H1 (cell line): ENCODE measurements around the gene HTRA1. TPM values are rescaled to one million over a fixed set of nuclear protein-coding genes. Genes with fewer than 3 reads are reported as not detected.

Source experiments
- CTCF ChIA-PET: fragments of 300-600 bp; sonication (Branson Sonifier 250); formaldehyde crosslinking; loops from one replicate; lab custom pipeline; 2021; ENCODE audit not compliant: partially characterized antibody; lab: Charles Lee
- POLR2A ChIA-PET: fragments of 300-600 bp; sonication (Branson Sonifier 250); formaldehyde crosslinking; loops from one replicate; lab custom pipeline; 2021; ENCODE audit warnings: inconsistent platforms; ENCODE audit not compliant: partially characterized antibody; lab: Charles Lee
- DNase-seq, 2 experiments: peaks; one replicate each; pipeline versions ENCODE4 v3.0.0 to v3.0.0-alpha.2; 2010 to 2022; ENCODE audit warnings: low spot score in 2 of 2, low read depth in 1 of 2, mixed read lengths in 1 of 2
- FAIRE-seq: peaks from 2 replicates; lab custom pipeline; 2011; peaks lifted over from hg19 to GRCh38; lab: Jason Lieb, UNC
- H2AFZ ChIP-seq: 2 replicates; pipeline ENCODE4 v1.8.1; 2012; ENCODE audit warnings: low read length, inconsistent platforms
- H2AK5ac ChIP-seq: 2 replicates; pipeline ENCODE4 v1.6.1; 2013; ENCODE audit warnings: low read depth, low read length
- H2BK120ac ChIP-seq: replicated peaks from 2 replicates; pipeline ENCODE3; 2013; ENCODE audit warnings: low read depth, low read length, inconsistent platforms
- H2BK12ac ChIP-seq: 2 replicates; pipeline ENCODE4 v1.6.1; 2013; ENCODE audit warnings: low read depth, low read length
- H2BK15ac ChIP-seq: 2 replicates; pipeline ENCODE4 v1.6.1; 2013; ENCODE audit warnings: low read length
- H2BK20ac ChIP-seq: 2 replicates; pipeline ENCODE4 v1.6.1; 2013; ENCODE audit warnings: low read length
- H2BK5ac ChIP-seq: 2 replicates; pipeline ENCODE4 v1.6.1; 2013; ENCODE audit warnings: low read depth, low read length
- H3K14ac ChIP-seq: 2 replicates; pipeline ENCODE4 v1.6.1; 2013; ENCODE audit warnings: inconsistent platforms; ENCODE audit not compliant: insufficient read length
- H3K18ac ChIP-seq: 2 replicates; pipeline ENCODE4 v1.6.1; 2013; ENCODE audit warnings: low read length; ENCODE audit errors: extremely low read depth
- H3K23ac ChIP-seq: 2 replicates; pipeline ENCODE4 v1.6.1; 2013; ENCODE audit warnings: inconsistent platforms; ENCODE audit not compliant: insufficient read length
- H3K23me2 ChIP-seq: 2 replicates; pipeline ENCODE4 v1.6.1; 2013; ENCODE audit warnings: low read depth, low read length
- H3K27ac ChIP-seq: 2 replicates; pipeline ENCODE4 v1.6.1; 2011; ENCODE audit warnings: low read depth, low read length, inconsistent platforms
- H3K27me3 ChIP-seq, 4 experiments: replicated peaks in 1 of 4; 1 replicate in 1 of 4; 2 replicates in 3 of 4; pipeline versions ENCODE4 v1.6.1 to v1.8.1; 2011 to 2013; ENCODE audit warnings: low read length in 3 of 4, mild to moderate bottlenecking in 3 of 4, inconsistent platforms in 2 of 4, mixed read lengths in 2 of 4, moderate library complexity in 1 of 4; ENCODE audit not compliant: control insufficient read depth in 3 of 4, insufficient read depth in 3 of 4; ENCODE audit errors: extremely low read depth in 1 of 4
- H3K36me3 ChIP-seq, 4 experiments: 2 replicates each; pipeline versions ENCODE4 v1.6.1 to v1.8.1; 2011 to 2013; ENCODE audit warnings: mild to moderate bottlenecking in 4 of 4, low read length in 3 of 4, moderate library complexity in 2 of 4, control low read depth in 1 of 4, inconsistent platforms in 1 of 4; ENCODE audit not compliant: insufficient read depth in 4 of 4, control insufficient read depth in 2 of 4
- H3K4ac ChIP-seq: replicated peaks from 2 replicates; pipeline ENCODE3; 2013; ENCODE audit warnings: low read length, low read depth, mixed read lengths, inconsistent platforms; ENCODE audit not compliant: insufficient read length
- H3K4me1 ChIP-seq, 4 experiments: replicated peaks in 1 of 4; 1 replicate in 1 of 4; 2 replicates in 3 of 4; pipeline versions ENCODE4 v1.6.1 to v1.8.1; 2011 to 2013; ENCODE audit warnings: low read length in 3 of 4, inconsistent platforms in 2 of 4, mixed read lengths in 1 of 4; ENCODE audit not compliant: insufficient read depth in 4 of 4, control insufficient read depth in 3 of 4
- H3K4me2 ChIP-seq, 2 experiments: 2 replicates each; pipeline versions ENCODE4 v1.6.1 to v1.8.1; 2011 to 2013; ENCODE audit warnings: low read depth in 2 of 2, low read length in 2 of 2, control low read depth in 1 of 2, inconsistent platforms in 1 of 2, mild to moderate bottlenecking in 1 of 2; ENCODE audit not compliant: insufficient read depth in 1 of 2
- H3K4me3 ChIP-seq, 4 experiments: fragments of 200-600, 300-600 bp in 1 of 4; sonication (generic), shearing (Covaris generic), sonication (Bioruptor Twin) in 1 of 4; 2 replicates each; pipeline versions ENCODE4 v1.5.1 to v1.8.1; 2011 to 2016; ENCODE audit warnings: low read length in 4 of 4, low read depth in 3 of 4, control low read depth in 2 of 4, inconsistent platforms in 2 of 4, mild to moderate bottlenecking in 2 of 4, mixed read lengths in 1 of 4, moderate library complexity in 1 of 4; ENCODE audit not compliant: insufficient read depth in 2 of 4; ENCODE audit errors: extremely low read depth in 1 of 4
- H3K56ac ChIP-seq: replicated peaks from 2 replicates; pipeline ENCODE3; 2013; ENCODE audit warnings: low read depth, mild to moderate bottlenecking, mixed read lengths, low read length, inconsistent platforms; ENCODE audit not compliant: insufficient read length
- H3K79me1 ChIP-seq: 2 replicates; pipeline ENCODE4 v1.6.1; 2013; ENCODE audit warnings: low read depth, low read length, control low read depth
- H3K79me2 ChIP-seq, 2 experiments: 2 replicates each; pipeline versions ENCODE4 v1.6.1 to v1.8.1; 2012 to 2013; ENCODE audit warnings: low read length in 2 of 2, mild to moderate bottlenecking in 2 of 2, inconsistent platforms in 1 of 2; ENCODE audit not compliant: insufficient read depth in 2 of 2, control insufficient read depth in 1 of 2
- H3K9ac ChIP-seq, 4 experiments: replicated peaks in 1 of 4; 1 replicate in 1 of 4; 2 replicates in 3 of 4; pipeline versions ENCODE4 v1.6.1 to v1.8.1; 2011 to 2013; ENCODE audit warnings: low read depth in 3 of 4, low read length in 3 of 4, control low read depth in 2 of 4, mild to moderate bottlenecking in 2 of 4, moderate library complexity in 2 of 4, inconsistent platforms in 1 of 4; ENCODE audit errors: extremely low read depth in 1 of 4
- H3K9me3 ChIP-seq, 2 experiments: 2 replicates each; pipeline versions ENCODE4 v1.6.1 to v1.8.1; 2012 to 2013; ENCODE audit warnings: mild to moderate bottlenecking in 2 of 2, moderate library complexity in 2 of 2, control low read depth in 1 of 2, inconsistent platforms in 1 of 2, low read depth in 1 of 2, low read length in 1 of 2, mixed read lengths in 1 of 2; ENCODE audit not compliant: insufficient read depth in 2 of 2
- H4K20me1 ChIP-seq, 2 experiments: replicated peaks in 1 of 2; 2 replicates each; pipeline versions ENCODE3 to v1.8.1; 2011 to 2013; ENCODE audit warnings: inconsistent platforms in 2 of 2, low read length in 2 of 2, mild to moderate bottlenecking in 1 of 2; ENCODE audit not compliant: insufficient read depth in 2 of 2, control insufficient read depth in 1 of 2
- H4K5ac ChIP-seq: 2 replicates; pipeline ENCODE4 v1.6.1; 2013; ENCODE audit warnings: low read length, low read depth, mixed read lengths, inconsistent platforms; ENCODE audit not compliant: insufficient read length
- H4K8ac ChIP-seq: 2 replicates; pipeline ENCODE4 v1.8.0; 2013; ENCODE audit warnings: mild to moderate bottlenecking, moderate library complexity, low read length, inconsistent platforms; ENCODE audit not compliant: insufficient read depth; ENCODE audit errors: extremely low read depth
- H4K91ac ChIP-seq: replicated peaks from 2 replicates; pipeline ENCODE3; 2013; ENCODE audit warnings: low read length, mixed read lengths, inconsistent platforms; ENCODE audit not compliant: insufficient read length
- ASH2L ChIP-seq: fragments of 200-600, 300-600 bp; sonication (generic); IDR thresholded peaks from one replicate; pipeline ENCODE4 v1.7.1; 2017; ENCODE audit warnings: low read length
- ATF3 ChIP-seq: IDR thresholded peaks from 2 replicates; pipeline ENCODE4 v1.6.1; 2011; ENCODE audit warnings: low read depth, mild to moderate bottlenecking, low read length; ENCODE audit not compliant: insufficient read depth
- CTBP2 ChIP-seq: IDR thresholded peaks from 2 replicates; pipeline ENCODE4 v1.7.0; 2011; ENCODE audit warnings: borderline replicate concordance, mild to moderate bottlenecking, moderate library complexity, mixed read lengths, low read length; ENCODE audit not compliant: insufficient read depth, insufficient read length
- EP300 ChIP-seq, 2 experiments: IDR thresholded peaks; 1 replicate in 1 of 2; 2 replicates in 1 of 2; pipeline ENCODE4 v1.6.1; 2011 to 2012; ENCODE audit warnings: low read depth in 2 of 2, low read length in 2 of 2, mild to moderate bottlenecking in 2 of 2, borderline replicate concordance in 1 of 2, inconsistent platforms in 1 of 2, moderate library complexity in 1 of 2
- GABPA ChIP-seq: IDR thresholded peaks from 2 replicates; pipeline ENCODE4 v1.6.1; 2011; ENCODE audit warnings: mild to moderate bottlenecking, low read length, moderate library complexity, borderline replicate concordance; ENCODE audit not compliant: insufficient read depth
- HDAC6 ChIP-seq: IDR thresholded peaks from one replicate; pipeline ENCODE4 v1.7.1; 2012; ENCODE audit warnings: low read depth, mild to moderate bottlenecking, inconsistent platforms, low read length, moderate library complexity
- RAD21 ChIP-seq, 2 experiments: IDR thresholded peaks in 1 of 2; conservative IDR thresholded peaks in 1 of 2; 2 replicates each; pipeline ENCODE4 v1.6.1; 2011; ENCODE audit warnings: low read depth in 2 of 2, low read length in 2 of 2, improper control_type of control experiment in 1 of 2, inconsistent platforms in 1 of 2, mild to moderate bottlenecking in 1 of 2, moderate library complexity in 1 of 2
- RBBP5 ChIP-seq: IDR thresholded peaks from 2 replicates; pipeline ENCODE4 v1.7.1; 2012; ENCODE audit warnings: low read depth, mild to moderate bottlenecking, inconsistent platforms, low read length, moderate library complexity, borderline replicate concordance
- SAP30 ChIP-seq: fragments of 300-600 bp; sonication (generic); IDR thresholded peaks from 2 replicates; pipeline ENCODE4 v1.7.1; 2012; ENCODE audit warnings: low read length, moderate library complexity, mild to moderate bottlenecking, inconsistent platforms; ENCODE audit not compliant: insufficient read depth, insufficient replicate concordance
- TAF1 ChIP-seq: IDR thresholded peaks from 2 replicates; pipeline ENCODE4 v1.6.1; 2011; ENCODE audit warnings: mild to moderate bottlenecking, low read depth, low read length
- YY1 ChIP-seq: IDR thresholded peaks from 2 replicates; pipeline ENCODE4 v1.6.1; 2011; ENCODE audit warnings: low read depth, mild to moderate bottlenecking, low read length
- WGBS, 2 experiments: shearing (Covaris generic) in 1 of 2; methylation state at CpG; one replicate each; pipeline versions ENCODE4 v1.1.6 to v1.1.7; 2013 to 2015; ENCODE audit warnings: low lambda C conversion rate in 2 of 2, mixed read lengths in 2 of 2, inconsistent platforms in 1 of 2, low coverage in 1 of 2, missing lambda C conversion rate in 1 of 2; ENCODE audit not compliant: insufficient replicate concordance in 2 of 2, insufficient coverage in 1 of 2, insufficient read length in 1 of 2; ENCODE audit errors: extremely low coverage in 1 of 2, missing lambda C conversion rate in 1 of 2; 5-methylcytosine and 5-hydroxymethylcytosine counted together
- polyA plus RNA-seq, 7 experiments: library from polyadenylated mRNA; depleted of rRNA in 3 of 7; stranded (reverse) in 5 of 7; unstranded in 2 of 7; fragments of >200 nt in 5 of 7; fragments of 200-250 nt in 2 of 7; gene quantifications; 1 replicate in 5 of 7; 2 replicates in 1 of 7; 4 replicates in 1 of 7; pipeline versions ENCODE4 v1.2.1 to v1.2.3, GENCODE V29; 2011 to 2013; ENCODE audit warnings: missing spikeins in 2 of 7, mixed read lengths in 2 of 7
- total RNA-seq: library from RNA; stranded (reverse); fragmentation: NEBNext Ultra II Directional; extraction: Animal tissue kit (Norgen Biotek cat#: 25700); gene quantifications from 2 replicates; pipeline ENCODE4 v1.2.1, GENCODE V29; 2021

HTRA1 gene
- total and polyA plus RNA-seq, 2 of the 8 experiments (the other 6 are each of a cell fraction or from before 2014, with no cell fraction given): 15.8 to 20.1 TPM

GRCh38 chr10:122514045-122514840 lies 52.9 kb downstream of the HTRA1 start:
- H3K36me3 ChIP-seq: no peaks in the 10 kb centered on the region
- H3K23ac ChIP-seq: no peak overlapping the region
- ChIA-PET CTCF (interaction anchor here (0.9 to 2.4 kb wide), 9 partner anchors 11 to 235 kb away, joined by 3 to 9 read pairs (median 4); no protein-coding TSS in a partner anchor), POLR2A (no interaction called here)
- FAIRE-seq: no peak
- no peak overlapping the region for H3K27ac ChIP-seq
- no peak overlapping the region for H4K91ac ChIP-seq
- no peak overlapping the region for H3K9ac ChIP-seq
- DNase-seq: no peak
- no peaks in the 10 kb centered on the region for H3K79me1 ChIP-seq
- H3K27me3 ChIP-seq: no peaks in the 10 kb centered on the region; a peak in 1 of 7 replicates
- 90% methylated on average over 22 of the region's 22 CpGs; no CpG with 5 or more reads in 1 of the 2 experiments for WGBS, 2 experiments
- H2BK15ac ChIP-seq: no peak overlapping the region
- no peaks in the 10 kb centered on the region for H3K23me2 ChIP-seq
- H2BK120ac ChIP-seq: no peak overlapping the region
- no peak overlapping the region for H2AK5ac ChIP-seq
- H3K18ac ChIP-seq: no peak overlapping the region
- no peak overlapping the region for H2BK5ac ChIP-seq
- no peak overlapping the region for H2BK20ac ChIP-seq
- H3K9me3 ChIP-seq: no peaks in the 10 kb centered on the region
- no peak overlapping the region for H3K4me3 ChIP-seq
- no peak overlapping the region for H3K4ac ChIP-seq
- no peak overlapping the region for H2BK12ac ChIP-seq
- no peak overlapping the region for H2AFZ ChIP-seq
- no peaks in the 10 kb centered on the region for H4K20me1 ChIP-seq
- H4K5ac ChIP-seq: no peak overlapping the region
- no peak overlapping the region for H3K4me2 ChIP-seq
- no peaks in the 10 kb centered on the region for H3K79me2 ChIP-seq
- no peak overlapping the region for H4K8ac ChIP-seq
- H3K4me1 ChIP-seq: no peaks in the 10 kb centered on the region
- no peak overlapping the region for H3K56ac ChIP-seq
- H3K14ac ChIP-seq: no peak overlapping the region
- TF ChIP-seq RBBP5 (no peak), CTBP2 (no peak), TAF1 (no peak), ASH2L (no peak), YY1 (no peak), ATF3 (no peak), SAP30 (no peak), RAD21 (IDR thresholded peaks at IDR 0.05 in 1 of 2, conservative IDR thresholded peaks at IDR 0.05 in 1 of 2; ENCODE audit: low read depth in 2 of 2, low read length in 2 of 2) (no peak), GABPA (no peak), EP300 (IDR thresholded peaks at IDR 0.05; ENCODE audit: borderline replicate concordance in 1 of 2, low read depth in 2 of 2, low read length in 2 of 2) (no peak), HDAC6 (no peak)
